T-helper 2 cell treated with Interferon-gamma antibody and Interleukin-4, amounts not matched to agents 100 ng/mL and 5 ng/mL, for 36 hours (primary cell): ENCODE measurements around the gene CRHR2. TPM values are rescaled to one million over a fixed set of nuclear protein-coding genes. Genes with fewer than 3 reads are reported as not detected.
"Not testable (repeated sequence)": the region's sequence is repeated elsewhere in the genome, so short reads cannot be mapped to it uniquely, and the experiment has no call there.

ENCODE experiments used
- intact Hi-C: fragments of 100-400 bp; cut with micrococcal nuclease; formaldehyde crosslinking; loops from one replicate; pipeline ENCODE4 v1.15.1; 2023
- total RNA-seq: library from RNA; stranded (reverse); gene quantifications from 2 replicates; pipeline ENCODE4 v1.2.3, GENCODE V29; 2022

The CRHR2 gene
- total RNA-seq, 1 donor from 2014 or later, result not detected

DNA sequence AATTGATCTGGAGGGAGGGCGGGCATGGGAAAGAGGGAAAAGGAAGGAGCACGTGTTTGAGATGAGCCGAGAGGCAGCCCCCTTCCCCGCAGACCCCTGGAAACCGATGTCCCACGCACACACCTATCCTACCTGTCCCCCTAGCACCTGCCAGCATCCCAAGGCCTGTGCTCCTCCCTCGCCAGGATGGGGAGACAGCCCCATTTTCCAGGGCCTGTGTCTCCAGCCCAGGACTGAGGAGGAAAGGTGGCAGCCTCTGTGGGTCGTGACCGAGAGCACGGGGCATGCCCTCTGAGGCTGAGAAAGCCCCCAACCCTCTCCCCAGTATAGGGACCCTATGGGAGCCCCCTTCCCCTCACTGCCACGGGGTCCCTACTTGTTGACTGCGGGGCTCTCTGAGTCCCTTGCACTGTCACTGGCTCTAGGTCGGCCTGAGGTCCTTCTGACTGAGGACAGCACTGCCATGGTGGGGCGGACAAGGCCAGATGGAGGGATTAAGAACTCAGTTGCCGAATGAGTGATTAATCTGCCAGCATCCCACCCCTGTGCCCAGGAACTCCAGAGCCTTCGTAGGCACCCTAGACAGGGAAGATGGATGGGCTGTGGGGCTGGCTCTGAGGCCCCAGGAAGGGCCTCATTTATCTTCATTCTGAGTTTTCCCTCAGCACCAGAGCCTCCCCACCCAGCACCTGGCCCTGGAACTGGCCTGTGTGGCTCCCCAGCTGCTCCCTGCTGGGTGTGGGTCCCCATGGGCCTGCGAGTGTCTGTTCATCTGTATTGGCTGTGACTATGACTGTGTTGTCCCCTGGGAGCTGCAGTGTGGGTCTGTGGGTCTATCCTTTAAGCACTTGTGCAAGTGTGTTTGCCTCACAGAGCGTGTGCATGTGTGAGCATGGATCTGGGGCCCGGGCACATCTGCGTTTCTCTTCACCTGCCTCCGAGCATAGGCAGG lies 26.0 kb downstream of the CRHR2 start:
- intact Hi-C loops, result no loop called here

DNA sequence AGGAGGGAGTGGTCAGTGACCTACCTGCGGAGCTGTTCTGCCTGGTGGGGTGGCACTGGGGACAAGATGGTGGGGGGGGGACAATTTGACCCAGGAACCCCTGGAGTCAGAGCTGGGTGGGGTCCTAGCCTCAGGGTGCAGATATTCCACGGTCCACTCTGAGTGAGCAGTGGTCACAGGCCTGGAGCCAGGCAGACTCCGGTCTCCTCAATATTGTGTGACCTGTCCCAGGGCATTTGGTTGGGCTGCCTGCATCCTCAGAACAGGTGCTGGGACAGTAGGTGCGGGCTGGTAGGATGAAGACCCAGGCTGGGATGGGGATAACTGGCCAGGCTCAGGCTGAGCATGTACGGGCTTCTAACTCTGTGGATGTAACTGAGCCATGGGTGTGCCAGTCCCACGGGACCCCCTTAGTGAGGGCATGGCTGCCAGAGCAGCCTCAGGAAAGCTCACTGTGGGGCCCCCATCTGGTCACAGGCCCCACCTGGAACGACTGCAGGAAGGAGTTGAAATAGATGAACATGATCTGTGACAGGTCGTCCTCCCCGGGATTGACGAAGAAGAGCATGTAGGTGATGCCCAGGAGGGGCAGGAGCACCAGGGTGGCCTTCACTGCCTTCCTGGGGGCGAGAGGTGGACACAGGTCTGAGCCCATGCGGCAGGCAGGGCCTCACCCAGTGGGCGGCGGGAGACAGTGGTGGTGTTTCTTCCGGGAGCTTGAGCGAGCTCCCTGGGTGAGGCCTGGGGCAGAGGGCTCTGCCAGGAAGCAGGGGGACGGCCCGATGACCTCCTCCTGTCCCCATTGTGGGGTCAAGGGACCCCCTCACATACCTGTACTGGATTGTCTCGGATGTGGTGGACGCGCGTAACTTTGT lies 26.9 kb downstream of the CRHR2 start:
- intact Hi-C loops, result no loop called here

DNA sequence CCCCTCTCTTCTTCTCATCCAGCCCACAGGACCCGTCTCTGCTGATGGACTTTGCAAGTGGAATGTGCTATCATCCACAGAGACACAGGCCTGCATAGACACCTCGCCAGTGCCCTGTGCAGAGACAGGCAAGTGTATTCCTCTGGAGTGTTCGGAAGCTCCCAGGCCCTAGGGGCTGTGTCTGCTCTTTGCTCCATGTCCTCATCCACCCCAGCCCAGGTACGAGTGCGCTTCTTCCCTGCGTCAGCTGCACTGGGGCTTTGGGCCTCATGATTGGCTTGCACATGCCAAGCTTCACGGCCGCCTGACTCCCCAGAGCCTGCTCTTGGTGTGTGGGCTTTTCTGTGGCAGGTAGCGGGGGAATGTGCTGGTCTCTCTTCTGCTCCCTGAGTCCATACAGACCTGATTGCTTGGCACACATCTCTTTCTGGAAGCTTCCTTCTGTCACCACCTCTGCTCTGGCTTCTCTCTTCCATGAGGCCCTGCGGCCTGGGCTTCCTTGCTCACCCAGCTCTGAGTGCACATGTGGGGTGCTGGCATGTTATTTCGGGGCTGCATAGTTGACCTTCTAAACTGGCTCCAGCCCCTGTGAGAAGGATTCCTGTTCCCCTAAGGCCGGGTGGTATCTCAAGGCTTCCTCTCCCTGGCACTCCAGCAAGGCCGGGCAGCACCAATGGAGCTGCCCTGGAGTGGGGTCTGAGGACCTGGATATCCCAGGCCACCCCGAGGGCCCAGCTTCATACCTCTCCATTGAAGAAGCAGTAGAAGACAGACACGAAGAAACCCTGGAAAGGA lies 27.8 kb downstream of the CRHR2 start:
- intact Hi-C loops, result no loop called here

DNA sequence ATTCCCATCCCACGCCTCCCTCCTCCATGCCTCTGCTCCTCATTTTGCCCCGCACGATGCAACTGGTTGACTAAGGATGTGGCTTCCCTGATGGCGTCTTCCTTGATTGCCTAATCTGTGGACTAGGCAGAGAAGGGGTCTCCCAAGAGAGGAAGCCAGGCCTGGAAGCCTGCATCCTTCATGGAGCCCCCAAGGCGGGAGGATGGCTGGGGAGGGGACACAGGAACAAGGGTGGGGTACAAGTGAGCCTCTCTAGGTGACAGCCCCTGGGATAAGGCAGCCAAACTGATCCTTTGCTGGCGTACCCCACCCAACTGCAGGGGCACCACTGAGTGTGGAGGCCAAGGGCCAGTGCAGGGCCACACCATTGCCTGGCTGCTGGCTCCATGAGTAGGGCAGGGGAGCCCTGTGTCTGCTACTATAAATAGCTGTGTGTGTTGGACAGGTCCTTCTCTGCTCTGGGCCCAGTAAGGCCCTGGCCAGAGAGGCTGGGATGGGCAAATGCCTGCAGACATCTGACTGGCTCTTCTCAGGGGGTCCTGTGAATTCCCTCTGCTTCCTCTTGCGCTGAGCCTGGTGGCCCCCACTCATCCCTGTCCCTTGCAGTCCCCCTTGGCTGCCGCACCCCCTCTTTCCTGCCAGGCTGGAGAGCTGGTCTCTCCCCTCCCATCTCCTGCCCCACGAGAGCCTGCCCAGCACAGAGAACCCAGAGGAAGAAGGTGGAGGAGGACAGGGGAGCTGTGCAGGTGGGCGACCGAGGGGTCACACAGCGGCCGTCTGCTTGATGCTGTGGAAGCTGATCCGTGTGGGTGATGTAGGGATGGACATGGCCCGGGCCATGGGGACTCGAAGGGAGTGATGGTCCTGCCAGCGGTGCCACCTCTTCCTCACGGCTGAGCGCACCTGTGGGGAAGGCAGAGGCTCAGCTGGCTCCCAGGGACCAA lies 29.3 kb downstream of the CRHR2 start:
- intact Hi-C loops, result no loop called here

DNA sequence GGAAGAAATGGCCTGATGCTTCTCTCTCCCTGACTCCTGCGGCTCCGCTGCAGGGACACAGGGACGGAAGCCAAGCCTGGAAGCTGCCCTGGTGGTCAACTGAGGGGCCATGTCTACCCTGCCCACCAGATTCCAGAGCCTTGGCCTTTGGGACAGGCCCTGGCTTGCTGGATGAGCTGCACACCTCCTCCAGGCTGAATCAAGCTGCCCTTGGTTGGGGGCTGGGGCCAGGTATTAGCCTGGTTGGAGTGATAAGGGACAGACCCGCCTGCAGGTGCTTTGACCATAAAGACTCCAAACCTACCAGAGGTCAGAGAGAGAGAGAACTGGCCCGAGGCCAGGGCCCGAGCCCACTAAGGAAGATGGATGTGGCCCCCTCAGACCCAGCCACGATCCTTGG lies 30.1 kb downstream of the CRHR2 start:
- intact Hi-C loops, result no loop called here

DNA sequence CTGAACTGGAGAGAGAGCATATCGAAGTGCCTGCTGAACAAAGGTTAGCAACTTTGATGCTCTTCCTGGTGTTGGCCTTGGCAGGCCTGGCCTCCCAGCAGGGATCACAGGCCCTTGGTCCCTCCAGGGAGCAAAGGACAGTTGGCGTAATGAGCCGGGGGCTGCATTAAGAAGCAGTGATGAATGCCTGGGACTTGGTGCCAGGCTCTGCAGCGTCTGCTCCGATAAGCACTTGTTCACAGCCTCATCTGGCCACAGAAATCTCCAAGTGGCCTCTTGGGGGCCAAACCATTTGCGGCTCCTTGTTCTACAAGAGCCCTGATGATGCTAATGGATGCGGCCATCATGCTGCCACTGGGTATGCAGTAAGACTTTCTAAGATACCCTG lies 31.8 kb downstream of the CRHR2 start:
- intact Hi-C loops, result no loop called here

DNA sequence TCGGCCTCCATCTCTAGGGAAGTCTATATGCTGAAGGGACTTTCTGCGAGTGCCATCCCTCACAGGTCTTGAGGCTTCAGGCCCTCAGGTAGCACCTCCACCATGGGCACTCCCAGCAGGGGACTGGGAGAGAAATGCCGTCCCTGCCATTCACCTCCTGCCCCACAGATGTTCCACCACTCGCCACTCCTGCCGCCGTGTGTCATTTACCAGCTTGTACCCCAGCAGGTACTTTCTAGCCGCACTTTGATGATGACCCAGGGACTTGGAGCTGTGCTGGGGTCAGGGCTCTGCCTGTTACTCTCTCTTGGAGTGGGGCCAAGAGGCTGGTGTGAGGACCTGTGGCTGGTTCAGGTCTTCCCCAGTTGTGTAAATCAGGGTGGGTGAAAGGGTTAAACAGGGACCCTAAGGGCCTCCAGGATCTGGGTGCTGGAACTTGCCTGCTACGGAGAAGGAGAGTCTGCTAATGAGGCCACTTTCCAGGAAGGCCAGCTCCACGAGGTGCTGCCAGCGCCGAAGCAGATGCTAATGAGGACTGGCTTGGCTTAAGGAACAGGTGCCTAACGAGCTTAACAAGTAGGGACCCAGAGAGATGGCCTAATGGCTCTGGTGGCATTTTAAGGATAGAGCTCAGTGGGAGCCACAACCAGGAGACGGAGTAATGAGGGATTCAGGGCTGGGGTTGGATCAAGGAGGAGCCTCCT lies 32.4 kb downstream of the CRHR2 start:
- intact Hi-C loops, result no loop called here

DNA sequence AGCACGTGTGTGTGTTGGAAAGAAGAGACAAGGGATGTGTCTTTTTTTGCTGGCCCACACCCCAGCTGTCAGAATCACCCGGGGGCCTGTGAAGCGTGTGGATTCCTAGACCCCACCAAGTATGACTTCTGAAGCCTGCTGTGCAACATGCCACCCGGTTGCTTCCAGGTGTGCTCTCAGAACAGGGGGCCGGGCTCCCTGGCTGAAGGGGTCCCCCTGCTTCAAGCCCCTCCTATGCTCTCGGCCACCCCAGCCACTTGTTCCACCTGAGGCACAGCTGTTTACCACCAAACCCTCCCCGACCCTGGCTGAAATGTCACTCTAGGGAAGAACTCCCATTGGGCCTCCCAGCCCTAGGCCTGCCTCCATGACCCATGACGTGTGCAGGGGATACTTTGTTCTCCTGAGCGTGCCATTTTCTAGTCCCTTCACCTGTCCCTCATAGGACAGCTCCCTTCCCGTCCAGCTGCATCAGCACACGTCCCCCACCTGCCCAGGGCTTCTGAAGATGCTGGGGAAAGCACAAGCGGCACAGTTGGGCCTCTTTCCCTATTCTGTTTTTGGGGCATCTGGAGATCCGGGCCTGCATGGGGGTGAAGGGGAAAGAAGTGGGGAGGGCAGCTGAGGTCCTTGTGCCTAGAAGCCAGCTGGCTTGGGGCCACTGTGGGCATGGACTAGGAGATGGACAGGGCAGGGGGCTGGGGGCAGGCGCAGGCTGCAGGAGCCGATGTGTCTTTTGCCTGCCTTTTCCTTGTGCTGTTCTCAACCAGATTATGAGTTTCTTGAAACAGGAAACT lies 33.3 kb downstream of the CRHR2 start:
- intact Hi-C loops, result no loop called here

DNA sequence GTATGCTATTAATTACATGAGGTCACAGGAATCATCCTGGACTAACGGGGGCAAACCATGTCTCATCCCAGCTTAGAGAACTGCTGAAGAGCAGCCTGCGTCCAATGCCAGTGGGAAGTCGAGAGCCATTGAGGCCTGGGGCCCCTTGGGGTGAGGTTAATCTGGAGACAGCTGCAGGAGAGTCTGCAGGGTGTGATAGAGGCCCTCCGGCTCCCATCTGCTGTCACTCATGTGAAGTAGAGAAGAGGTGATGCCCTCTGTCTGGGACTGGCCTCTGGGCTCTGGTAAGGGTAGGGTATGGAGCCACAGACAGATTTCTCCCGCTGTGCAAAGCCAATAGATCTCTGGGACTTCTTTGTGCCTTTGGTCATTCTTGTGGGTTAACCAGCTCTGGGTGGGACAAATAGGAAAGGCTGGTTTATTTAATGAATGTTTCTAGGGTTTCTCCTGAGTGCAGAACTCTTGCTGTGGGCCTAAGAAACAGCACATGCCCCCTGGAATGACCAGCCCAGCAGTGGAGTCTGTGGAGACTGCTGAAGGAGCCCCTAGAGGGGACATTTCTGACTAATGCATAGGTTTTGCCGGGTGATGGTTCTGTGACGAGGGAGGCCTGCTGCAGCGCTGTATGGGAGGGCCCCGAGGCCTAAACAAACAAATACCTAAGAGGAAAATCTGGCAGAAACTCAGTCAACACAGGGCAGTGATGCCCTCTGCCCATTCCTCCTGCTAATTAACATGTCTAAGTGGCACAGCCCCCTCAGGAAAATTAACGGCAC lies 34.5 kb downstream of the CRHR2 start:
- intact Hi-C loops, result no loop called here

- intact Hi-C loops, result no loop called here
Observed at GRCh38 chr7:30646154-30646553, 36.1 kb downstream of the CRHR2 start.

DNA sequence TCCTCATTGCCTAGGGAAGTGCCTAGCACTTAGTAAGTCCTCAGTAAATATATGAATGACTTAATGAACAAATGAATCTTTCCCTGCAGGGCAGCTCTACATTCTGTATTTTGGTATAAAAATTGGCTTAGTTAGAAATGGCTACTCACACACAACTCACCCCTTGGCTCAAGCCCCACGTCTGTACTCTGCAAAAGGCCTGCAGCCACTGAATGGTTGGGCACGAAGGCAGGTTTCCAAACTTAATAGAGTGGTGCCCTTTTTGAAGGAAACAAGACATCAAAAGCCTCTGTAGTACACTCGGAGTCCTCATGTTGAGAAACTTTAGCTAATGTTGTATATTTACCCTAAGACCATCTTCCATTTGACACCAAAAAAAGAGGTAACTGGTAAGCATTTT lies 36.6 kb downstream of the CRHR2 start:
- intact Hi-C loops, result no loop called here

GRCh38 chr7:30644286-30644955 lies 37.8 kb downstream of the CRHR2 start:
- intact Hi-C loops, result no loop called here

DNA sequence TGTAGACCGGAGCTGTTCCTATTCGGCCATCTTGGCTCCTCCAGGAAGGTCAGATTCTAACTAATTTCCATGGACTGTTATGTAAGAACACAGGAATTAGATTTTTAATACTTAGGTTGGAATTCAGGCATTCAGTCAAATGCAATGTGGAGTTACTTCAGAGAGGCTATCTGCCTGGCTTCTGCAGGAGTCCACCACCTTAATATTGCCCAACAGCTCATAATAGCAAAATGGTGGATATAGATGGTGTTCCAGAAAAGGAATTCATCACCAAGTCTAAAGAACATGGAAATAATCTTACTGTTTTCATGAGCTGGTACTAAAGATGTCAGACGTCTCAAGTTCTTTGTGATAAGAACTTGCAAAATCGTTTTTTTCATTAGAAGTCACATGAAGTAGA lies 39.5 kb downstream of the CRHR2 start:
- intact Hi-C loops, result no loop called here

- intact Hi-C loops, result not testable (repeated sequence)
Observed at GRCh38 chr7:30642322-30642721, 39.9 kb downstream of the CRHR2 start.

DNA sequence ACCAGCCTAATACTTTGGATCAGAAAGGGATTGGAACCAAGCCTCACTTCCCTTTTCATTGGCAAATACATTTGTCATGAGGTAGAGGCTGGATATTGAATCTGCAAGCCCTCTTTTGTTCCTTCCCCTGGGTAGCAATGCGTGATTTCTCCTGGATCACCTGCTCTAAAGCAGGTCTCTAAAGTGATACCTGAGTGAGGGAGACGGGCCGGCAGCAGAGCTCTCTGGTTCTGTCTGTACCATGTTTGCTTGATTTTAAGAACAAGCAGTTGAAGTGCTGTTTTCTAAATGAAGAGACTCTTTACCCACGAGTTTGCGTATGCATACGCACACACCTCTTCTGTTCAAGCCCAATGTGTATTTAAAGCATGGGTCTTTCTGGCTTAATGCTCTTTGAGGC lies 46.5 kb downstream of the CRHR2 start:
- intact Hi-C loops, result no loop called here

GRCh38 chr7:30634634-30635201 lies 47.5 kb downstream of the CRHR2 start:
- intact Hi-C loops, result loop anchor here (5.0 kb wide), 1 partner anchor 37 kb away; no protein-coding TSS in a partner anchor

GRCh38 chr7:30634193-30634626 lies 48.0 kb downstream of the CRHR2 start:
- intact Hi-C loops, result loop anchor here (5.0 kb wide), 1 partner anchor 37 kb away; no protein-coding TSS in a partner anchor
